PC-9 (cell line): Measurements from ENCODE around the gene SETD7. TPM values are rescaled to one million over a fixed set of nuclear protein-coding genes. Genes with fewer than 3 reads are reported as not detected.

Experiments used
- BruUV-seq: library from RNA; stranded (reverse); fragments of 400-500 nt; replicated peaks from 2 replicates; lab custom pipeline; 2021; lab: Mats Ljungman, UMichigan
- CTCF ChIA-PET: fragments of 300-600 bp; sonication (Branson Sonifier 250); formaldehyde crosslinking; loops from one replicate; lab custom pipeline; 2022; ENCODE audit warnings: antibody characterized with exemption; lab: Charles Lee
- POLR2A ChIA-PET: fragments of 300-600 bp; sonication (Branson Sonifier 250); formaldehyde crosslinking; loops from one replicate; lab custom pipeline; 2022; ENCODE audit warnings: antibody characterized with exemption; ENCODE audit not compliant: unreplicated experiment; lab: Charles Lee
- DNase-seq, 2 experiments: peaks; one replicate each; pipeline versions ENCODE4 v3.0.0 to v3.0.0-alpha.2; 2015 to 2022; ENCODE audit warnings: mixed read lengths in 1 of 2
- H2AFZ ChIP-seq: fragments of 200-600 bp; sonication (generic); 2 replicates; pipeline ENCODE4 v1.8.1; 2017; ENCODE audit warnings: antibody characterized with exemption
- H3F3A ChIP-seq: fragments of 200-600 bp; sonication (generic); 2 replicates; pipeline ENCODE4 v1.8.1; 2017; ENCODE audit warnings: antibody characterized with exemption, mild to moderate bottlenecking, low read depth; ENCODE audit not compliant: insufficient read depth
- H3K27ac ChIP-seq: fragments of 200-600 bp; sonication (generic); 2 replicates; pipeline ENCODE4 v1.6.1; 2016; ENCODE audit warnings: mixed run types
- H3K27me3 ChIP-seq: fragments of 200-600 bp; sonication (generic); 2 replicates; pipeline ENCODE4 v1.6.1; 2016; ENCODE audit warnings: low read depth, mixed run types; ENCODE audit not compliant: insufficient read depth
- H3K36me3 ChIP-seq: fragments of 200-600 bp; sonication (generic); 2 replicates; pipeline ENCODE4 v1.6.1; 2016; ENCODE audit warnings: low read depth, mixed run types
- H3K4me1 ChIP-seq: fragments of 200-600 bp; sonication (generic); replicated peaks from 2 replicates; pipeline ENCODE4 v1.6.1; 2016; ENCODE audit warnings: mixed run types; ENCODE audit not compliant: insufficient read depth
- H3K4me2 ChIP-seq: fragments of 200-600 bp; sonication (generic); 2 replicates; pipeline ENCODE4 v1.6.1; 2017; ENCODE audit warnings: mixed run types
- H3K4me3 ChIP-seq: fragments of 200-600 bp; sonication (generic); 2 replicates; pipeline ENCODE4 v1.6.1; 2016; ENCODE audit warnings: mixed run types
- H3K79me2 ChIP-seq: fragments of 200-600 bp; sonication (generic); 2 replicates; pipeline ENCODE4 v1.6.1; 2017; ENCODE audit warnings: low read depth, mixed run types
- H3K9me2 ChIP-seq: fragments of 200-600 bp; sonication (generic); 2 replicates; pipeline ENCODE4 v1.8.1; 2017; ENCODE audit warnings: mild to moderate bottlenecking; ENCODE audit not compliant: insufficient read depth
- H3K9me3 ChIP-seq: fragments of 200-600 bp; sonication (generic); 2 replicates; pipeline ENCODE4 v1.8.1; 2016; ENCODE audit warnings: low read depth; ENCODE audit not compliant: insufficient read depth
- H4K20me1 ChIP-seq: fragments of 200-600 bp; sonication (generic); 2 replicates; pipeline ENCODE4 v1.8.1; 2017; ENCODE audit not compliant: insufficient read depth
- CTCF ChIP-seq: fragments of 200-600 bp; sonication (generic); conservative IDR thresholded peaks from 2 replicates; pipeline ENCODE4 v1.6.1; 2017; ENCODE audit warnings: mixed run types, antibody characterized with exemption, mild to moderate bottlenecking, moderate library complexity
- EZH2 ChIP-seq: fragments of 200-600 bp; sonication (generic); IDR thresholded peaks from 2 replicates; pipeline ENCODE4 v1.8.0; 2017; ENCODE audit warnings: antibody characterized with exemption, low read depth
- intact Hi-C: fragments of 100-400 bp; cut with micrococcal nuclease; formaldehyde crosslinking; loops from one replicate; pipeline ENCODE4 v1.10.0; 2022; ENCODE audit not compliant: unreplicated experiment
- total RNA-seq: library from RNA; stranded (reverse); gene quantifications from 2 replicates; pipeline ENCODE4 v1.2.3, GENCODE V29; 2021

The SETD7 gene
- total RNA-seq, 1 experiment from 2014 or later, result 36.5 TPM

- BruUV-seq, result no TSS peak
- Histone ChIP-seq H2AFZ (no peak overlapping the region), H3K4me2 (no peak overlapping the region), H3K4me1 (no peaks in the 10 kb centered on the region), H3K9me3 (no peaks in the 10 kb centered on the region), H3K27ac (no peak overlapping the region), H4K20me1 (no peaks in the 10 kb centered on the region), H3K27me3 (no peaks in the 10 kb centered on the region), H3K79me2 (no peaks in the 10 kb centered on the region), H3K9me2 (no peaks in the 10 kb centered on the region), H3K36me3 (no peaks in the 10 kb centered on the region), H3K4me3 (no peak overlapping the region), H3F3A (no peaks in the 10 kb centered on the region)
- no peak for TF ChIP-seq CTCF
- CTCF ChIA-PET, result no interaction called here
- POLR2A ChIA-PET, result no interaction called here
- intact Hi-C loops, result no loop called here
- DNase-seq, result no peak
These were observed 44.7 kb downstream of the SETD7 start for GRCh38 chr4:139511320-139511719.

GRCh38 chr4:139509727-139510410 lies 46.1 kb downstream of the SETD7 start:
- no peak for DNase-seq
- POLR2A ChIA-PET, result no interaction called here

GRCh38 chr4:139508581-139509237 lies 47.3 kb downstream of the SETD7 start:
- Histone ChIP-seq H3K27ac (no peak overlapping the region), H3K9me3 (no peaks in the 10 kb centered on the region), H3K4me1 (no peaks in the 10 kb centered on the region), H3K9me2 (no peaks in the 10 kb centered on the region), H3K36me3 (no peaks in the 10 kb centered on the region), H3K27me3 (no peaks in the 10 kb centered on the region), H4K20me1 (no peaks in the 10 kb centered on the region), H3F3A (no peaks in the 10 kb centered on the region), H3K4me3 (no peak overlapping the region), H3K4me2 (no peak overlapping the region), H2AFZ (no peak overlapping the region), H3K79me2 (no peaks in the 10 kb centered on the region)
- no TSS peak for BruUV-seq
- ChIA-PET POLR2A (no interaction called here), CTCF (no interaction called here)
- intact Hi-C loops, result loop anchor here (10.0 kb wide), 1 partner anchor 474 kb away; no protein-coding TSS in a partner anchor
- TF ChIP-seq EZH2, result no peak
- no peak for DNase-seq

More at GRCh38 chr4:139509727-139510410, 46.1 kb downstream of the SETD7 start:
- TF ChIP-seq CTCF, result no peak
- TF ChIP-seq EZH2, result no peak
- Histone ChIP-seq H3K4me2 (no peak overlapping the region), H3K9me2 (no peaks in the 10 kb centered on the region), H3K79me2 (no peaks in the 10 kb centered on the region), H4K20me1 (no peaks in the 10 kb centered on the region), H3K4me3 (no peak overlapping the region), H3K9me3 (no peaks in the 10 kb centered on the region), H3K27me3 (no peaks in the 10 kb centered on the region), H3K4me1 (no peaks in the 10 kb centered on the region), H2AFZ (no peak overlapping the region), H3F3A (no peaks in the 10 kb centered on the region), H3K27ac (no peak overlapping the region), H3K36me3 (no peaks in the 10 kb centered on the region)
- CTCF ChIA-PET, result interaction anchor here (0.6 kb wide), 1 partner anchor 514 kb away, joined by 6 read pairs; no protein-coding TSS in a partner anchor
- intact Hi-C loops, result loop anchor here (10.0 kb wide), 1 partner anchor 475 kb away; no protein-coding TSS in a partner anchor
- no TSS peak for BruUV-seq
